ENCODE measurements around the gene EXOC3.

Gene EXOC3

GRCh38 chr5:436641-436975 lies 6.4 kb upstream of the EXOC3 start:
- no peaks in the 10 kb centered on the region for H3K27me3 ChIP-seq (ENCODE audit: insufficient read depth, low read length)
- no peak overlapping the region for H3K9ac ChIP-seq (ENCODE audit: low read length)
- H3K36me3 ChIP-seq (ENCODE audit: insufficient read depth, low read length) = no peaks in the 10 kb centered on the region; the same call in 1 of the 2 replicates
- no peak overlapping the region for H2AFZ ChIP-seq (ENCODE audit: low read length)
- H3F3A ChIP-seq (ENCODE audit: insufficient read depth, low read length) = no peaks in the 10 kb centered on the region
- H3K9me3 ChIP-seq (ENCODE audit: low read length) = no peaks in the 10 kb centered on the region
- no peaks in the 10 kb centered on the region for H3K9me2 ChIP-seq (ENCODE audit: low read depth, low read length)
- H3K4me2 ChIP-seq (ENCODE audit: low read length) = no peak overlapping the region
- peaks cover 15% of the 10 kb centered on the region for H3K4me1 ChIP-seq (ENCODE audit: insufficient read depth, low read length, severe bottlenecking)
- H3K4me3 ChIP-seq (ENCODE audit: low read depth, low read length, poor library complexity, severe bottlenecking) = no peak overlapping the region
- TF ChIP-seq, protein P1, sequence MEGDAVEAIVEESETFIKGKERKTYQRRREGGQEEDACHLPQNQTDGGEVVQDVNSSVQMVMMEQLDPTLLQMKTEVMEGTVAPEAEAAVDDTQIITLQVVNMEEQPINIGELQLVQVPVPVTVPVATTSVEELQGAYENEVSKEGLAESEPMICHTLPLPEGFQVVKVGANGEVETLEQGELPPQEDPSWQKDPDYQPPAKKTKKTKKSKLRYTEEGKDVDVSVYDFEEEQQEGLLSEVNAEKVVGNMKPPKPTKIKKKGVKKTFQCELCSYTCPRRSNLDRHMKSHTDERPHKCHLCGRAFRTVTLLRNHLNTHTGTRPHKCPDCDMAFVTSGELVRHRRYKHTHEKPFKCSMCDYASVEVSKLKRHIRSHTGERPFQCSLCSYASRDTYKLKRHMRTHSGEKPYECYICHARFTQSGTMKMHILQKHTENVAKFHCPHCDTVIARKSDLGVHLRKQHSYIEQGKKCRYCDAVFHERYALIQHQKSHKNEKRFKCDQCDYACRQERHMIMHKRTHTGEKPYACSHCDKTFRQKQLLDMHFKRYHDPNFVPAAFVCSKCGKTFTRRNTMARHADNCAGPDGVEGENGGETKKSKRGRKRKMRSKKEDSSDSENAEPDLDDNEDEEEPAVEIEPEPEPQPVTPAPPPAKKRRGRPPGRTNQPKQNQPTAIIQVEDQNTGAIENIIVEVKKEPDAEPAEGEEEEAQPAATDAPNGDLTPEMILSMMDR (IDR thresholded peaks at IDR 0.05; ENCODE audit: low read length) = no peak
- no peak for TF ChIP-seq EZH2 (IDR thresholded peaks at IDR 0.05; ENCODE audit: borderline replicate concordance, low read length)
- no peaks in the 10 kb centered on the region for H3K79me2 ChIP-seq (ENCODE audit: insufficient read depth, low read length)
- H3K27ac ChIP-seq (ENCODE audit: low read depth, low read length, poor library complexity, severe bottlenecking) = no peak overlapping the region
- no peaks in the 10 kb centered on the region for H4K20me1 ChIP-seq (ENCODE audit: insufficient read depth, low read length)

DNA sequence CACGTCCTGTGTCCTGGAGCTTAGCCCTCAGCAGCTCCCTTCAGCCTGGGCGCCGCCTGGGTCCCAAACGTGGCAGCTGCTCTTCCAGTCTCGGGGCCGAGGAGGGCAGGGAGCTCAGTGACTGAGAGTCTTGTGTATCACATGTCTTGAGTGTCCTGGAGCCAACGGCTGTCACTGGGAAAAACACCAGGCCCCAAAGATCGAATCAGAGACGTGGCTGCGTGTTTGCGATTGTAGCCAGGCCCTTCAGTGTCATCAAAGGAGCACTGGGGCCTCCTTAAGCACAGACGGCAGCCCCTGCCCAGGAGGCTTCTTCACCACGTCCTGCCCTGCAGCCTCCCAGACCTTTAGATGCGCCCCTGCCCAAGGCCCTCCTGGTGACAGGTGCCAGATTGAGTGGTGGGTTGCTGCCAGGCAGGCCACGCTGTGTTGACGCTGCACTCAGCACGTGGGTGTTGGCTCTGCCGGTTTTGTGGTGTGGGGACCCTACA lies 5.7 kb upstream of the EXOC3 start:
- no peak overlapping the region for H3K9ac ChIP-seq (ENCODE audit: low read length)
- no peak overlapping the region for H3K4me3 ChIP-seq (ENCODE audit: low read depth, low read length, poor library complexity, severe bottlenecking)
- H3K27me3 ChIP-seq (ENCODE audit: insufficient read depth, low read length) = no peaks in the 10 kb centered on the region
- H3K9me2 ChIP-seq (ENCODE audit: low read depth, low read length) = no peaks in the 10 kb centered on the region
- no peaks in the 10 kb centered on the region for H4K20me1 ChIP-seq (ENCODE audit: insufficient read depth, low read length)
- H3K36me3 ChIP-seq (ENCODE audit: insufficient read depth, low read length) = no peaks in the 10 kb centered on the region; the same call in 1 of the 2 replicates
- H3K79me2 ChIP-seq (ENCODE audit: insufficient read depth, low read length) = no peaks in the 10 kb centered on the region
- peaks cover 23% of the 10 kb centered on the region for H3K4me1 ChIP-seq (ENCODE audit: insufficient read depth, low read length, severe bottlenecking)
- no peaks in the 10 kb centered on the region for H3K9me3 ChIP-seq (ENCODE audit: low read length)
- H3K27ac ChIP-seq (ENCODE audit: low read depth, low read length, poor library complexity, severe bottlenecking) = no peak overlapping the region
- TF ChIP-seq, protein P1 (IDR thresholded peaks at IDR 0.05; ENCODE audit: low read length) = no peak
- no peak for TF ChIP-seq EZH2 (IDR thresholded peaks at IDR 0.05; ENCODE audit: borderline replicate concordance, low read length)
- no peak overlapping the region for H2AFZ ChIP-seq (ENCODE audit: low read length)
- no peaks in the 10 kb centered on the region for H3F3A ChIP-seq (ENCODE audit: insufficient read depth, low read length)
- no peak overlapping the region for H3K4me2 ChIP-seq (ENCODE audit: low read length)

- H3K27me3 ChIP-seq (ENCODE audit: insufficient read depth, low read length) = no peaks in the 10 kb centered on the region
- H3K4me3 ChIP-seq (ENCODE audit: low read depth, low read length, poor library complexity, severe bottlenecking) = no peak overlapping the region
- H3K9ac ChIP-seq (ENCODE audit: low read length) = no peak overlapping the region
- no peaks in the 10 kb centered on the region for H4K20me1 ChIP-seq (ENCODE audit: insufficient read depth, low read length)
- 0 out of 2 replicates have a peak, but pooled peaks cover 3% of the 10 kb centered on the region for H3K79me2 ChIP-seq (ENCODE audit: insufficient read depth, low read length)
- H3K9me2 ChIP-seq (ENCODE audit: low read depth, low read length) = no peaks in the 10 kb centered on the region
- no peaks in the 10 kb centered on the region for H3K36me3 ChIP-seq (ENCODE audit: insufficient read depth, low read length)
- no peak overlapping the region for H3K4me2 ChIP-seq (ENCODE audit: low read length)
- H2AFZ ChIP-seq (ENCODE audit: low read length) = no peak overlapping the region
- TF ChIP-seq, protein P1 (IDR thresholded peaks at IDR 0.05; ENCODE audit: low read length) = no peak
- no peak for TF ChIP-seq EZH2 (IDR thresholded peaks at IDR 0.05; ENCODE audit: borderline replicate concordance, low read length)
- H3K4me1 ChIP-seq (ENCODE audit: insufficient read depth, low read length, severe bottlenecking) = peaks cover 25% of the 10 kb centered on the region
- H3F3A ChIP-seq (ENCODE audit: insufficient read depth, low read length) = no peaks in the 10 kb centered on the region
- H3K27ac ChIP-seq (ENCODE audit: low read depth, low read length, poor library complexity, severe bottlenecking) = no peak overlapping the region
- no peaks in the 10 kb centered on the region for H3K9me3 ChIP-seq (ENCODE audit: low read length)
Observed at GRCh38 chr5:438481-438981, 4.4 kb upstream of the EXOC3 start.

Data from OCI-LY1 (cell line).